ENCODE measurements around the gene PIGU. TPM values are rescaled to one million over a fixed set of nuclear protein-coding genes. Genes with fewer than 3 reads are reported as not detected.

PIGU gene
- total RNA-seq, 1 experiment from 2014 or later, result 11.7 TPM

DNA sequence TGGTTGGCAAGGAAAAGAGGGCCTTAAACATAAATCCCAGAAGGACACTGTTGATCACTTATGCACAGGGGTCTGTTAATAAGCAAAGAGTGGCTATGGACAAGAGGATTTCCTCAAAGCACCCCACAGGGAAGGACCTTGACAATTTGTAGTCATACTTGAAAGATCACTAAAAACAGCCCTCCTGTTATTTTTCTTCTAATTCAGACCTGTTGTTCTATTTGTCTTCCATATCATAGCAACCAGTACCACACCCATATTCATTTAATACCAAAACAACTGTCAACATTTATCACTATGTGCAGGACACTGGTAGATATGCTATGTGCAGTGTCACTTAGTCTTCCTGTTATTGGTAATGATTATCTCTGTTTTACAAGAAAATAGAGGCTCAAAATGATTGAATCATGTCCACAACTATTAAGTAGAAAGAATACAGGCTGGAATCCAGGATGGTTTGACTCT lies 163.9 kb downstream of the PIGU start:
- DNase-seq (ENCODE audit: low read depth), result no peak

DNA sequence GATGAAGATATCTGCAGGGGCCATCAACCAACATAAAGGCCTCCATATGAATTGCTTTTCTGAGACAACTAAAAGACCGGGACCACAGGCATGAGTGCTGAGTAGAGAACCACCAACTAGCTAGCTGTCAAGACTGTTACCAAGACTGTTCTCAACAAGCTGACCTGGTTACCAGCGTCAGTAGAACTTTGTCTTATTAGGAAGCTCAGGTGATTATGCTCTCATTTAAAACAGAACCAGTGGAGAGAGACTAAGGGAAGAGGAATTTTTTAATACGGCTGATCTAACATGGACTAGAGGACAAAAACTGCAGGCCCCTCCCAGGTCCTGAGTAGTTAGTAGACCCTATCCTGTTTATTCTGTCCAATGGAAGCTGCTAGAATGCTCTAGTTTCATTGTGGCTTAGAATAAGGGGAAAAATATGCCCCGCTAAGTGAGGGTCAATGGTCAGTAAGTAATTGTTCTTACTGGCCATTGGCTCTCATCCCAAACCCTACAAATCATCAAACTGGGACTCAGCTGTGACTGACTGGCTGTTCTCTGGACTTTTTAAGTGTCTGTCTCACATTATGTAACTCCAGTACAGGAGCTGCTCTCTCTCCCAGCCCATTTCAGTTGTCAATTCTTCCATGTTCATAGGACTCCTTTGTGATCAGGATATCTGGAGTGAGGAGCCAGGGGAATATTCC lies 164.5 kb downstream of the PIGU start:
- no peak for DNase-seq (ENCODE audit: low read depth)

DNA sequence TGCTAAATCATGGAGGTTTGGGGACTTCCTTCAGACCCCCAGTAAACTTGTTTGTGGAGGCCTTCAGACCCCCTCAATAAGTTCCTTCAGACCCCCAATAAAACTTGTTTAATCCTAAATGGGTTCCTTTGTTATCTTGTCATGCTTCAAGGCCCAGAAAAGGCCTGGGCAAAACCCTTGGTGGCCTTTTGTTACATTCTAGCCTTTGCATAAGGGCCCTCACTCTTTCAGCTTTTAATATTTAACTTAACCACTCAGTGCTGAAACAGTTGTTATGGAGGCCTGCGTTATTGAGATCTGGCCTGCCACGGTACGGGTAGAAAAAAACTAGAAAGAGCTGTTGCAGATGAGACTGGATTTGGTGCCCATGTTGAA lies 165.0 kb downstream of the PIGU start:
- no peak for DNase-seq (ENCODE audit: low read depth)

DNA sequence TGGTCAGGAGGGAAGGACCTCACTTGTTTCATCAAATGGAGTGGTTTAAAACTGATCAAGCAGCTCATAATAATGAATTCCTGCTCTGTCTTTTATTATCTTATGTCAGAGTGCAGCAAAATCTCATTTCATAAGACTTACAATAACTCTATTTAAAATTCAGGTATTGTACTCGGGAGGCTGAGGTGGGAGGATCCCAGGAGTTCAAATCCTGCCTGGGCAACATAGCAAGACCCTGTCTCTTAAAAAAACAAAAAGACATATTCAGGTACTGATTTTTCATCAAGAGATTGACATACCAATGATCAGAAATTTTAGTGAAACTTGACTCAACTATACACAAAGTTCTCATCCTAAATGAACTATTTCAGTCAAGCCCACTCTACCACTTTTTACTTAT lies 166.3 kb downstream of the PIGU start:
- no peak for DNase-seq (ENCODE audit: low read depth)

Other genes starting within 250 kb of the PIGU start
- gene DYNLRB1, start 160.7 kb downstream of the PIGU start, total RNA-seq (2014; rRNA removed; shearing (Covaris generic)), result 66.2 and 122 TPM in 2 replicates
- 1.5 and 2.5 TPM in 2 replicates for gene MAP1LC3A, start 118.4 kb downstream of the PIGU start, total RNA-seq (2014; rRNA removed; shearing (Covaris generic))
- gene TP53INP2, start 27.3 kb upstream of the PIGU start, total RNA-seq (2014; rRNA removed; shearing (Covaris generic)), result 0.68 and 0.80 TPM in 2 replicates
- gene NCOA6, start 148.6 kb upstream of the PIGU start, total RNA-seq (2014; rRNA removed; shearing (Covaris generic)), result 2.2 and 7.8 TPM in 2 replicates
- gene GGT7, start 195.8 kb upstream of the PIGU start, total RNA-seq (2014; rRNA removed; shearing (Covaris generic)), result 1.5 and 2.1 TPM in 2 replicates
- gene ACSS2, start 199.5 kb upstream of the PIGU start, total RNA-seq (2014; rRNA removed; shearing (Covaris generic)), result 11.7 and 17.3 TPM in 2 replicates

All from Daoy (cell line).